GM18498 (cell line): ENCODE measurements around the gene RBM5.

Experiments
- ATAC-seq: cut with Tn5 transposase; IDR thresholded peaks from one replicate; pipeline ENCODE4 v1.9.1; 2021; ENCODE audit warnings: mild to moderate bottlenecking, moderate library complexity; ENCODE audit not compliant: unreplicated experiment

The RBM5 gene

GRCh38 chr3:50138266-50139200, 49.8 kb downstream of the RBM5 start:
- no peak for ATAC-seq

- ATAC-seq, result no peak
Observed at GRCh38 chr3:50139308-50139707, 50.6 kb downstream of the RBM5 start.

- no peak for ATAC-seq
Observed at GRCh38 chr3:50139718-50140423, 51.2 kb downstream of the RBM5 start.

- no peak for ATAC-seq
Observed at GRCh38 chr3:50140990-50141389, 52.3 kb downstream of the RBM5 start.

- no peak for ATAC-seq
Observed at GRCh38 chr3:50146316-50146901, 57.7 kb downstream of the RBM5 start.

- ATAC-seq, result no peak
Observed at GRCh38 chr3:50147016-50147415, 58.3 kb downstream of the RBM5 start.

- no peak for ATAC-seq
Observed at GRCh38 chr3:50147447-50147846, 58.7 kb downstream of the RBM5 start.

GRCh38 chr3:50147861-50148260, 59.1 kb downstream of the RBM5 start:
- ATAC-seq, result no peak

- no peak for ATAC-seq
Observed at GRCh38 chr3:50150404-50150750, 61.7 kb downstream of the RBM5 start.

- no peak for ATAC-seq
Observed at GRCh38 chr3:50150863-50151686, 62.4 kb downstream of the RBM5 start.

- no peak for ATAC-seq
Observed at GRCh38 chr3:50151728-50152127, 63.0 kb downstream of the RBM5 start.

- no peak for ATAC-seq
Observed at GRCh38 chr3:50153782-50154475, 65.2 kb downstream of the RBM5 start.

GRCh38 chr3:50154476-50154839, 65.7 kb downstream of the RBM5 start:
- peak; percentile 22 for ATAC-seq

- ATAC-seq, result peak; percentile 79
Observed at GRCh38 chr3:50154840-50155490, 66.2 kb downstream of the RBM5 start, which contains the start of gene SEMA3F. TSS of gene SEMA3F (plus strand) at chr3:50155324. CDS start at chr3:50159623, 4,299 bp downstream.

- ATAC-seq, result no peak
Observed at GRCh38 chr3:50155491-50155878, 66.8 kb downstream of the RBM5 start.

GRCh38 chr3:50155891-50156290, 67.2 kb downstream of the RBM5 start:
- no peak for ATAC-seq

- no peak for ATAC-seq
Observed at GRCh38 chr3:50156549-50157493, 68.1 kb downstream of the RBM5 start.

- ATAC-seq, result no peak
Observed at GRCh38 chr3:50157827-50158529, 69.3 kb downstream of the RBM5 start.
